Measurements from ENCODE around the gene INSYN1.
"Not testable (repeated sequence)": the region's sequence is repeated elsewhere in the genome, so short reads cannot be mapped to it uniquely, and the experiment has no call there.

Gene INSYN1

GRCh38 chr15:73753250-73754130, at the start of gene INSYN1:
Gene INSYN1, minus strand, starts transcription at chr15:73753351. Its CDS starts 2,221 bp downstream, at chr15:73751130.
- peak in 4 of 14 donors; percentile 8 to 63 (median 32) for DNase-seq

- peak in 10 of 14 donors; percentile 14 to 98 (median 68) for DNase-seq
Observed at GRCh38 chr15:73802431-73803041, 49.4 kb upstream of the INSYN1 start.

- DNase-seq: peak in 11 of 14 donors; percentile 23 to 86 (median 66)
Observed at GRCh38 chr15:73800662-73801345, 47.7 kb upstream of the INSYN1 start.

- DNase-seq: no peak
Observed at GRCh38 chr15:73799466-73799865, 46.3 kb upstream of the INSYN1 start.

- DNase-seq: no peak
Observed at GRCh38 chr15:73797366-73798158, 44.4 kb upstream of the INSYN1 start.

- peak in 3 of 14 donors; percentile 4 to 45 (median 26) for DNase-seq
Observed at GRCh38 chr15:73796331-73796831, 43.2 kb upstream of the INSYN1 start.

- DNase-seq: no peak
Observed at GRCh38 chr15:73794443-73795133, 41.4 kb upstream of the INSYN1 start.

GRCh38 chr15:73792899-73793541, 39.9 kb upstream of the INSYN1 start:
- DNase-seq: not testable (repeated sequence)

- DNase-seq: peak in 1 of 14 donors; percentile 19
Observed at GRCh38 chr15:73792415-73792814, 39.3 kb upstream of the INSYN1 start.

- no peak for DNase-seq
Observed at GRCh38 chr15:73789521-73790240, 36.5 kb upstream of the INSYN1 start.

GRCh38 chr15:73787621-73788020, 34.5 kb upstream of the INSYN1 start:
- no peak for DNase-seq

- DNase-seq: peak in 10 of 14 donors; percentile 10 to 61 (median 32)
Observed at GRCh38 chr15:73786538-73786937, 33.4 kb upstream of the INSYN1 start.

- DNase-seq: peak in 1 of 14 donors; percentile 17
Observed at GRCh38 chr15:73785256-73786014, 32.3 kb upstream of the INSYN1 start.

- DNase-seq: peak in 5 of 14 donors; percentile 8 to 47 (median 25)
Observed at GRCh38 chr15:73784291-73784690, 31.1 kb upstream of the INSYN1 start.

GRCh38 chr15:73782344-73782959, 29.3 kb upstream of the INSYN1 start:
- no peak for DNase-seq

GRCh38 chr15:73781038-73781925, 28.1 kb upstream of the INSYN1 start:
- no peak for DNase-seq

GRCh38 chr15:73779974-73780373, 26.8 kb upstream of the INSYN1 start:
- no peak for DNase-seq

GRCh38 chr15:73777741-73778140, 24.6 kb upstream of the INSYN1 start:
- DNase-seq: no peak
